Left ventricle myocardium inferior (tissue), 1 donor: ENCODE data around the gene ACADVL. TPM values are rescaled to one million over a fixed set of nuclear protein-coding genes. Genes with fewer than 3 reads are reported as not detected.
A peak's percentile ranks its signal among the peaks of the same experiment; 100 is the strongest.

Experiments used
- DNase-seq: peaks from one replicate; pipeline ENCODE4 v3.0.0-alpha.2; 2020
- H3K27ac ChIP-seq: fragments of 200-600 bp; replicated peaks from 2 replicates; pipeline ENCODE4 v1.8.0; 2021
- H3K27me3 ChIP-seq: fragments of 200-600 bp; 2 replicates; pipeline ENCODE4 v1.8.0; 2021; ENCODE audit warnings: low read depth
- H3K36me3 ChIP-seq: fragments of 200-600 bp; 2 replicates; pipeline ENCODE4 v1.8.0; 2021
- H3K4me1 ChIP-seq: fragments of 200-600 bp; 2 replicates; pipeline ENCODE4 v1.8.0; 2021
- H3K4me3 ChIP-seq: fragments of 200-600 bp; 2 replicates; pipeline ENCODE4 v1.8.0; 2021; ENCODE audit warnings: mild to moderate bottlenecking, moderate library complexity
- H3K9me3 ChIP-seq: fragments of 200-600 bp; replicated peaks from 2 replicates; pipeline ENCODE4 v1.8.0; 2021
- intact Hi-C: fragments of 100-400 bp; cut with micrococcal nuclease; formaldehyde crosslinking; loops from one replicate; pipeline ENCODE4 v1.11.0; 2022
- total RNA-seq: library from RNA; stranded (reverse); fragmentation: NEBNext Ultra II Directional; extraction: Animal tissue kit (Norgen Biotek cat#: 25700); gene quantifications from one replicate; pipeline ENCODE4 v1.2.1, GENCODE V29; 2021
- TF ChIP-seq, protein P1 (sequence below): fragments of 200-600 bp; IDR thresholded peaks from 2 replicates; pipeline ENCODE4 v1.8.0; 2021; ENCODE audit warnings: antibody characterized with exemption, mild to moderate bottlenecking, borderline replicate concordance
- donor health status: DM: no; HTN: yes; CAD: no; lungs with severe emphysema.

The ACADVL gene
- total RNA-seq, 1 donor from 2014 or later = 1,845 TPM

DNA sequence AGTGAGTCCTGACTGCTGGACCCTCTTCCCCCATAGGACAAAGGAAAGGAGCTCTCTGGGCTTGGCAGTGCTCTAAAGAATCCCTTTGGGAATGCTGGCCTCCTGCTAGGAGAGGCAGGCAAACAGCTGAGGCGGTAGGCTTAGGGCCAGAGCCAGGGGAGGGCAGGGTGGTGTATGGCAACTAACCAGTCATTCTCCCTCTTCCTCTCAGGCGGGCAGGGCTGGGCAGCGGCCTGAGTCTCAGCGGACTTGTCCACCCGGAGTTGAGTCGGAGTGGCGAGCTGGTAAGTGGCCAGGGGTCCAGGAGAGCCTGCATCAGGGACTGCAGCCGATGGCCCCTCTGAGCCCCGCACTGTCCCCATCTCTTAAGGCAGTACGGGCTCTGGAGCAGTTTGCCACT lies 4.4 kb downstream of the ACADVL start:
- no peaks in the 10 kb centered on the region for H3K9me3 ChIP-seq
- DNase-seq = no peak

DNA sequence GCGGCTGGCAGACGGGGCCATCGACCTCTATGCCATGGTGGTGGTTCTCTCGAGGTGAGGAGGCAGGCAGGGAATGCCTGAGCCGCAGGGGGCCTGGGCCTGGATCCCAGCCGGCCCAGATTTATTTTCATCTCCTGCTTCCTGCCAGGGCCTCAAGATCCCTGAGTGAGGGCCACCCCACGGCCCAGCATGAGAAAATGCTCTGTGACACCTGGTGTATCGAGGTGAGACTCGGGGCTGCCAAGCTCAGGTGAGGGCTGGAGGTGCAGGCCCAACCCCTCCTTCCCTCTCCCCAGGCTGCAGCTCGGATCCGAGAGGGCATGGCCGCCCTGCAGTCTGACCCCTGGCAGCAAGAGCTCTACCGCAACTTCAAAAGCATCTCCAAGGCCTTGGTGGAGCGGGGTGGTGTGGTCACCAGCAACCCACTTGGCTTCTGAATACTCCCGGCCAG lies 4.9 kb downstream of the ACADVL start:
- Histone ChIP-seq H3K36me3 (peaks cover 92% of the 10 kb centered on the region), H3K9me3 (no peaks in the 10 kb centered on the region), H3K4me3 (no peak overlapping the region), H3K27me3 (no peaks in the 10 kb centered on the region), H3K4me1 (peaks cover 63% of the 10 kb centered on the region), H3K27ac (peak overlapping the region; percentile 68)
- no peak for DNase-seq
- intact Hi-C loops = no loop called here
- TF ChIP-seq, protein P1, sequence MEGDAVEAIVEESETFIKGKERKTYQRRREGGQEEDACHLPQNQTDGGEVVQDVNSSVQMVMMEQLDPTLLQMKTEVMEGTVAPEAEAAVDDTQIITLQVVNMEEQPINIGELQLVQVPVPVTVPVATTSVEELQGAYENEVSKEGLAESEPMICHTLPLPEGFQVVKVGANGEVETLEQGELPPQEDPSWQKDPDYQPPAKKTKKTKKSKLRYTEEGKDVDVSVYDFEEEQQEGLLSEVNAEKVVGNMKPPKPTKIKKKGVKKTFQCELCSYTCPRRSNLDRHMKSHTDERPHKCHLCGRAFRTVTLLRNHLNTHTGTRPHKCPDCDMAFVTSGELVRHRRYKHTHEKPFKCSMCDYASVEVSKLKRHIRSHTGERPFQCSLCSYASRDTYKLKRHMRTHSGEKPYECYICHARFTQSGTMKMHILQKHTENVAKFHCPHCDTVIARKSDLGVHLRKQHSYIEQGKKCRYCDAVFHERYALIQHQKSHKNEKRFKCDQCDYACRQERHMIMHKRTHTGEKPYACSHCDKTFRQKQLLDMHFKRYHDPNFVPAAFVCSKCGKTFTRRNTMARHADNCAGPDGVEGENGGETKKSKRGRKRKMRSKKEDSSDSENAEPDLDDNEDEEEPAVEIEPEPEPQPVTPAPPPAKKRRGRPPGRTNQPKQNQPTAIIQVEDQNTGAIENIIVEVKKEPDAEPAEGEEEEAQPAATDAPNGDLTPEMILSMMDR = no peak

More for the DNA sequence above, 4.4 kb downstream of the ACADVL start:
- H3K4me1 ChIP-seq = peaks cover 67% of the 10 kb centered on the region
- TF ChIP-seq, protein P1 = no peak
- intact Hi-C loops = no loop called here
- H3K4me3 ChIP-seq = peak overlapping the region; percentile 4
- H3K36me3 ChIP-seq = peaks cover 86% of the 10 kb centered on the region
- peak overlapping the region; percentile 42 for H3K27ac ChIP-seq
- no peaks in the 10 kb centered on the region for H3K27me3 ChIP-seq

DNA sequence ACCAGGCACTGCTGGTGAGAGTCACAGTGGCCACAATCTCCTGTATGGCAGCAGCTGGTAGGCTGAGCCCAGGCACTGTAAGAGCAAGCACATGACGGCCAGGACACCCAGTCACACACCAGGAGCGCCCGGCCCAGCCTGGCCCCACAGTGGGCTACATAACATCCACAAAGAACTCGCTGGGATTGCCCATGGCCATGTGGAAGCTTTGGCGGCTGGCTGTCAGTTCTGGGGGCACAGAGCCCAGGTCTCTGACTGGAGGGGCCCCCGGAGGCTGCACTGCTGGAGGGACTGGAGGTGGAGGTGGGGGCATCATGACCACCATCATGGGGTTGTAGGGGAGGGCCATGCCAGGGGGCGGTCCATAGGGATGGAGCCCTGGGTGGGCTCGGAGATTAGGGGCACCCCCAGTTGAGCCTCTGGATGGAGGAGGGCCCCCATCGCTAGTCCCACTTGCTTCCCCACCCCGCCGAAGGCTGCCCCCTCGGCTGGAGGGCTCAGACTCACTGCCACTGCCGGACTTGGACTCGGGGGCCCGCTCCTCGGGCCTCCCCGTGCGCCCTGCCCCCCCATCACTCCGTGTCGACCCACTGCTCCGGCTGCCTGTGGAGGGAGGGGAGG lies 6.1 kb downstream of the ACADVL start:
- no peak overlapping the region for H3K4me3 ChIP-seq
- no peaks in the 10 kb centered on the region for H3K27me3 ChIP-seq
- peaks cover 97% of the 10 kb centered on the region for H3K36me3 ChIP-seq
- no peak for DNase-seq
- TF ChIP-seq, protein P1 = no peak
- intact Hi-C loops = no loop called here
- H3K9me3 ChIP-seq = no peaks in the 10 kb centered on the region
- H3K27ac ChIP-seq = peak overlapping the region; percentile 68
- H3K4me1 ChIP-seq = peaks cover 52% of the 10 kb centered on the region

DNA sequence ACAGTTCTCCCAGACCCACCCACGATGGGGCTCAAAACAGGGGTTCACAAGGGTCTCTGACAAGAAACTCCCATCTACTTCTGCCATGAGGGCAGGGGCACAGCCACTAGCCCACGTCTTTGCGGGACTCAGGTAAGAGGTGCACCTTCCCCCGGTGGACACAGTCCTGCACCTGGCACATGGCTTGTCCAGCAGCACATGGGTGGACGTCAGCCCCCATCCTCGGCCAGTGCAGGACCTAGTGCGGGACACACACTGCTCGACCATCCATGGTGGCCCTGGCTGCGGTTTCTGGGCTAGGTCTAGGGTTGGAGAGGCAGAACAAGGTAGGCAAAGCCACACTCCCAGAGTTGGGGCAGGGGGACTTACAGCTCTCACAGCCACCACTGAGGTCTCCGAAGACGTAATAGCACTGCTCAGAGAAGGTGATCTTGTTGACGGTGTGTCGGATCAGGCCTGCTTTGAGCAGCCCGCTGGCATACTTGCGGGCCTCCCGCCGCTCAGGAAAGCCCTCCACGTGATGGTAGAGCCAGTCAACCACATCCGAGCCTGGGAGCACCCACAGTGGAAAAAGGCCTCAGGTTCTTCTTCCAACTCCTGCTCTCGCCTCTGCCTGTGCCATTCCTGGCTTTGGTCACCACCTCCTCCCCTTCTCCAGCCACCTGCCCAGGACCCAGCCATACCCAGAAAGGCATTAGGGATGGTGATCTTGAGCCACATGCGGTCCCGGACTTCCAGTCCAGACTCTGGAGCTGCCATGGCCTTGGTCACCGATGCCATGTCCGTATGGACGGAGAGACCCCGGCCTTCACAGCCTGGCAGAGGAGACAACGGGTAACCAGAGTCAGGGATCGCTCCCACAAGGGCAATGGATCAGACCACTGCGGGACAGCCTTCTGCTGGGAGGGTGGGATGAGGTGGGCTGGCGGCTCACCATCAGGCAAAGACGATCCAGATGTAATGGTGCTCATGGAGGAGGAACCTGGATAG lies 7.3 kb downstream of the ACADVL start:
- peaks cover 85% of the 10 kb centered on the region for H3K36me3 ChIP-seq
- DNase-seq = no peak
- no peak overlapping the region for H3K4me3 ChIP-seq
- H3K9me3 ChIP-seq = no peaks in the 10 kb centered on the region
- intact Hi-C loops = no loop called here
- no peak overlapping the region for H3K27ac ChIP-seq
- TF ChIP-seq, protein P1 = no peak
- H3K27me3 ChIP-seq = no peaks in the 10 kb centered on the region
- peaks cover 46% of the 10 kb centered on the region for H3K4me1 ChIP-seq

DNA sequence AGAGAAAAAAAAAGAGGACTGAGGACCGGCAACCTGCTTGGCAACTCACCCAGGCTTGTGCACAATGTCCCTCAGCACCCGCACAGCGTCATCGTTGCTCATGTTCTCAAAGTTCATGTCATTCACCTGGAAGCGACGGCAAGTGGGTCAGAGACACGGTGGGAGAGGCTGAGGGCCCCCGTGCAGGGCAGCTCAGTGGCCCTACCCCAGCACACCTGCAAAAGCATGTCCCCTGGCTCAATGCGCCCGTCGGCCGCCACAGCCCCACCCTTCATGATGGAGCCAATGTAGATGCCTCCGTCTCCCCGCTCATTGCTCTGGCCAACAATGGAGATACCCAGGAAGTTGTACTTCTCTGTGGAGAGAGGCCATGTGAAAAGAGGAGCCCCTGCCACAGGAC lies 9.2 kb downstream of the ACADVL start:
- TF ChIP-seq, protein P1 = no peak
- H3K4me3 ChIP-seq = no peak overlapping the region
- DNase-seq = no peak
- no peaks in the 10 kb centered on the region for H3K9me3 ChIP-seq
- no peaks in the 10 kb centered on the region for H3K27me3 ChIP-seq
- intact Hi-C loops = no loop called here
- H3K4me1 ChIP-seq = peaks cover 46% of the 10 kb centered on the region
- H3K36me3 ChIP-seq = peaks cover 66% of the 10 kb centered on the region
- no peak overlapping the region for H3K27ac ChIP-seq
